Activated T-helper 9 cell treated with anti-CD3 and anti-CD28 coated beads, Interleukin-2, amount 50 U/mL, for 16 hours (primary cell): Measurements from ENCODE around the gene OR2A2.

Experiments
- DNase-seq: peaks from one replicate; pipeline ENCODE4 v3.0.0-alpha.2; 2020; ENCODE audit warnings: low read depth

The OR2A2 gene

DNA sequence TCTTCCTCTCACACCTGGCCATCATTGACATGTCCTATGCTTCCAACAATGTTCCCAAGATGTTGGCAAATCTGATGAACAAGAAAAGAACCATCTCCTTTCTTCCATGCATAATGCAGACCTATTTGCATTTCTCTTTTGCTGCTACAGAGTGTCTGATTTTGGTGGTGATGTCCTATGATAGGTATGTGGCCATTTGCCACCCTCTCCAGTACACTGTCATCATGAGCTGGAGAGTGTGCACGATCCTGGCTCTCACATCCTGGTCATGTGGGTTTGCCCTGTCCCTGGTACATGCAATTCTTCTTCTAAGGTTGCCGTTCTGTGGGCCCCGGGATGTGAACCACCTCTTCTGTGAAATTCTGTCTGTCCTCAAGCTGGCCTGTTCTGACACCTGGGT lies 32.8 kb downstream of the OR2A2 start:
- DNase-seq, result no peak

GRCh38 chr7:144144426-144144825 lies 35.0 kb downstream of the OR2A2 start:
- no peak for DNase-seq

DNA sequence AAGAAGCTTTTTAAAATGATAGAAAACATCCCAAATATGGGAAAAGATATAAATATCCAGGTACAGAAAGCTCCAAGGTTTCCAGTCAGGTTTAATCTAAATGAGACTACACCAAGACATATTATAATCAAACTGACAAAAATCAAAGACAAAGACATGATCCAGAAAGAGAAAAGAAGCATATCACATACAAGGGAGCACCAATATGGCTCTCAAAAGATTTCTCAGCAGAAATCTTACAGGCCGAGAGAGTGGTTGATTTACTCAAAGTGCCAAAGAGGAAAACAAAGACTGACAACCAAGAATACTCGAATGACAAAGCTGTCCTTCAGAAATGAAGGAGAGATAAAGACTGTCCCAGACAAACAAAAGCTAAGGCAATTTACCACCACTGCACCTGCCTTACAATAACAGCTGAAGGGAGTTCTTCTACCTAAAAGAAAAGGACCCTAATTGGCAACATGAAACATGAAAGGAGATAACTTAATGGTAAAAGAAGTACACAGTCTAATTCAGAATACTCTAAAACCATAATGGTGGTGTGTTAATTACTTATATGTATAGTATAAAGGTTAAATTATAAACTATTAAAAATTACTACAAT lies 38.9 kb downstream of the OR2A2 start:
- DNase-seq, result no peak

DNA sequence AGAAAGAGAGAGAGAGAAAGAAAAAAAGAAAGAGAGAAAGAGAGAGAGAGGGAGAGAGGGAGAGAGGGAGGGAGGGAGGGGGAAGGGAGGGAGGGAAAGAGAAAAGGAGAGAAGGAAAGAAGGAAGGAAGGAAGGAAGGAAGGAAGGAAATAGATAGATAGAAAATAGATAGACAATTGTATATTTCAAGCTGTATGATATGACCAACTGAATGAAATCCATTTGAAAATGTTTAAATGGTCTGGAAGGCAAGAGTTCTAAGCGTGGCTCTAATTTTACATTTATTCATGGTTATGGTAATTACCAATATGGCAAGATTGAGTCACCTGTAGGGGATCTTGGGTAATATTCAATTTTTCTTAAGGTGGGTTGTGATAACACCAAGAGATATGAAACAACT lies 49.5 kb downstream of the OR2A2 start:
- no peak for DNase-seq
